ENCODE measurements around the gene TBCCD1. TPM values are rescaled to one million over a fixed set of nuclear protein-coding genes. Genes with fewer than 3 reads are reported as not detected.
A peak's percentile ranks its signal among the peaks of the same experiment; 100 is the strongest.

TBCCD1 gene
- total and polyA plus RNA-seq, 2 experiments from 2014 or later: 5.8 to 16.7 TPM

GRCh38 chr3:186609247-186609868 lies 42.2 kb upstream of the TBCCD1 start:
- Histone ChIP-seq H3K27ac (ENCODE audit: low read depth) (no peak overlapping the region), H3K79me2 (replicated peaks; ENCODE audit: insufficient read depth) (no peaks in the 10 kb centered on the region), H3K4me2 (no peak overlapping the region), H3K27me3 (ENCODE audit: insufficient read depth) (no peaks in the 10 kb centered on the region), H2AFZ (no peak overlapping the region), H3K4me3 (no peak overlapping the region), H3K4me1 (ENCODE audit: insufficient read depth) (no peaks in the 10 kb centered on the region), H4K20me1 (replicated peaks; ENCODE audit: insufficient read depth) (no peaks in the 10 kb centered on the region), H3K9me2 (ENCODE audit: insufficient read depth) (no peaks in the 10 kb centered on the region), H3K36me3 (ENCODE audit: insufficient read depth) (no peaks in the 10 kb centered on the region), H3F3A (replicated peaks; ENCODE audit: low read depth) (no peaks in the 10 kb centered on the region)
- Mint-ChIP-seq H3K4me3 (no peak overlapping the region), H3K27me3 (ENCODE audit: insufficient read depth, low read depth, poor library complexity) (no peaks in the 10 kb centered on the region), H3K4me1 (peaks cover 1% of the 10 kb centered on the region; the same call in 1 of the 3 replicates), H3K36me3 (ENCODE audit: low read depth) (no peaks in the 10 kb centered on the region), H3K9me3 (no peaks in the 10 kb centered on the region), H3K27ac (no peak overlapping the region)
- TF ChIP-seq CREB1 (CRISPR knock-in tag; IDR thresholded peaks at IDR 0.05; ENCODE audit: low read depth) (no peak), CTCF (conservative IDR thresholded peaks at IDR 0.05; ENCODE audit: low read depth in 2 of 2) (peak in 1 of 2 experiments; percentile 54; a peak in 2 of 4 replicates)
- peak; percentile 26; the same call in 1 of the 3 replicates for ATAC-seq
- DNase-seq (ENCODE audit: low spot score): peak; percentile 18

- Histone ChIP-seq H4K20me1 (replicated peaks; ENCODE audit: insufficient read depth) (no peaks in the 10 kb centered on the region), H3K36me3 (ENCODE audit: insufficient read depth) (no peaks in the 10 kb centered on the region), H3K27me3 (ENCODE audit: insufficient read depth) (no peaks in the 10 kb centered on the region), H3K9me2 (ENCODE audit: insufficient read depth) (no peaks in the 10 kb centered on the region), H3K27ac (ENCODE audit: low read depth) (no peak overlapping the region), H2AFZ (no peak overlapping the region), H3K4me2 (no peak overlapping the region), H3K79me2 (replicated peaks; ENCODE audit: insufficient read depth) (no peaks in the 10 kb centered on the region), H3K4me1 (ENCODE audit: insufficient read depth) (no peaks in the 10 kb centered on the region), H3K4me3 (no peak overlapping the region), H3F3A (replicated peaks; ENCODE audit: low read depth) (no peaks in the 10 kb centered on the region)
- Mint-ChIP-seq H3K9me3 (no peaks in the 10 kb centered on the region), H3K27ac (no peak overlapping the region), H3K36me3 (ENCODE audit: low read depth) (no peaks in the 10 kb centered on the region), H3K27me3 (ENCODE audit: insufficient read depth, low read depth, poor library complexity) (no peaks in the 10 kb centered on the region), H3K4me3 (no peak overlapping the region), H3K4me1 (no peaks in the 10 kb centered on the region)
- ATAC-seq (no peak), DNase-seq (ENCODE audit: low spot score) (no peak)
- TF ChIP-seq ETS1 (IDR thresholded peaks at IDR 0.05): no peak
- TF ChIP-seq CTCF (conservative IDR thresholded peaks at IDR 0.05; ENCODE audit: low read depth in 2 of 2): no peak
- TF ChIP-seq NANOG (IDR thresholded peaks at IDR 0.05; ENCODE audit: borderline replicate concordance): no peak
- no peak for TF ChIP-seq REST (IDR thresholded peaks at IDR 0.05; ENCODE audit: unreplicated experiment)
- no peak for TF ChIP-seq JUNB (IDR thresholded peaks at IDR 0.05; ENCODE audit: unreplicated experiment)
- no peak for TF ChIP-seq ZNF114 (CRISPR knock-in tag; IDR thresholded peaks at IDR 0.05)
These were observed 41.6 kb upstream of the TBCCD1 start for GRCh38 chr3:186608624-186609215.

Data from GM23338 (cell line).